Peyer's patch (tissue), 4 donors: ENCODE results near the gene NTN1.

Source experiments
- CTCF ChIP-seq, 6 experiments: fragments of 450-650 bp in 4 of 6; fragments of 200-600 bp in 2 of 6; sonication (generic) in 1 of 6; IDR thresholded peaks; one replicate each; pipeline ENCODE4 v1.5.1; 2017 to 2019; ENCODE audit warnings: antibody characterized with exemption in 6 of 6, mild to moderate bottlenecking in 3 of 6, moderate library complexity in 1 of 6
- POLR2A ChIP-seq, 2 donors: fragments of 450-650 bp; IDR thresholded peaks; one replicate each; pipeline ENCODE4 v1.5.1; 2017; ENCODE audit warnings: antibody characterized with exemption in 2 of 2, mild to moderate bottlenecking in 2 of 2, moderate library complexity in 2 of 2

GRCh38 chr17:9213303-9213640 lies 192.0 kb downstream of the NTN1 start:
- TF ChIP-seq CTCF (IDR thresholded peaks at IDR 0.05), result no peak
- no peak for TF ChIP-seq POLR2A (IDR thresholded peaks at IDR 0.05)
